Left lung (tissue), 10 donors: Measurements from ENCODE around the gene OOSP1. TPM values are rescaled to one million over a fixed set of nuclear protein-coding genes. Genes with fewer than 3 reads are reported as not detected.

ENCODE experiments used
- ATAC-seq: fragments of 200-7000 bp; cut with Tn5 transposase; one replicate; pipeline ENCODE4 v1.9.1; 2020; ENCODE audit warnings: moderate library complexity
- DNase-seq, 4 donors: peaks; one replicate each; pipeline ENCODE4 v3.0.0-alpha.2; 2013 to 2020
- H3K27ac ChIP-seq, 2 donors: fragments of 200-600 bp; sonication (generic) in 1 of 2; one replicate each; pipeline versions ENCODE4 v1.5.0 to v1.8.0; 2020 to 2021
- H3K27me3 ChIP-seq, 2 donors: fragments of 200-600 bp; sonication (generic) in 1 of 2; one replicate each; pipeline versions ENCODE4 v1.5.0 to v1.8.0; 2020 to 2021
- H3K36me3 ChIP-seq, 2 donors: fragments of 200-600 bp; sonication (generic) in 1 of 2; one replicate each; pipeline versions ENCODE4 v1.5.0 to v1.8.0; 2020 to 2021
- H3K4me1 ChIP-seq, 2 donors: fragments of 200-600 bp; one replicate each; pipeline ENCODE4 v1.8.0; 2021
- H3K4me3 ChIP-seq, 2 donors: fragments of 200-600 bp; sonication (generic) in 1 of 2; one replicate each; pipeline versions ENCODE4 v1.5.0 to v1.8.0; 2020 to 2021; ENCODE audit warnings: mild to moderate bottlenecking in 1 of 2
- H3K9me3 ChIP-seq, 2 donors: fragments of 200-600 bp; sonication (generic) in 1 of 2; one replicate each; pipeline versions ENCODE4 v1.5.0 to v1.8.0; 2020 to 2021
- intact Hi-C, 2 donors: fragments of 100-400 bp; cut with DNase I; formaldehyde crosslinking; loops; one replicate each; pipeline versions ENCODE4 v1.11.2 to v1.14.2; 2022
- polyA plus RNA-seq, 6 donors: library from polyadenylated mRNA; unstranded; fragments of 120-200 nt; gene quantifications; one replicate each; pipeline ENCODE4 v1.2.1, GENCODE V29; 2013; ENCODE audit not compliant: insufficient read length in 6 of 6
- total RNA-seq, 2 donors: library from RNA; stranded (reverse); fragmentation: NEBNext Ultra II Directional; extraction: Animal tissue kit (Norgen Biotek cat#: 25700); gene quantifications; one replicate each; pipeline ENCODE4 v1.2.1, GENCODE V29; 2021
- TF ChIP-seq, protein P1 (sequence below), 2 donors: fragments of 200-600 bp; sonication (generic) in 1 of 2; IDR thresholded peaks; one replicate each; pipeline versions ENCODE4 v1.5.0 to v1.8.0; 2021; ENCODE audit warnings: antibody characterized with exemption in 2 of 2
- donor health status: DM: no; HTN: yes; CAD: no.
- donor health status: DM: no; HTN: no; CAD: no.

The OOSP1 gene
- total and polyA plus RNA-seq, 8 donors = 0.27 to 0.31 TPM; not detected in 6

DNA sequence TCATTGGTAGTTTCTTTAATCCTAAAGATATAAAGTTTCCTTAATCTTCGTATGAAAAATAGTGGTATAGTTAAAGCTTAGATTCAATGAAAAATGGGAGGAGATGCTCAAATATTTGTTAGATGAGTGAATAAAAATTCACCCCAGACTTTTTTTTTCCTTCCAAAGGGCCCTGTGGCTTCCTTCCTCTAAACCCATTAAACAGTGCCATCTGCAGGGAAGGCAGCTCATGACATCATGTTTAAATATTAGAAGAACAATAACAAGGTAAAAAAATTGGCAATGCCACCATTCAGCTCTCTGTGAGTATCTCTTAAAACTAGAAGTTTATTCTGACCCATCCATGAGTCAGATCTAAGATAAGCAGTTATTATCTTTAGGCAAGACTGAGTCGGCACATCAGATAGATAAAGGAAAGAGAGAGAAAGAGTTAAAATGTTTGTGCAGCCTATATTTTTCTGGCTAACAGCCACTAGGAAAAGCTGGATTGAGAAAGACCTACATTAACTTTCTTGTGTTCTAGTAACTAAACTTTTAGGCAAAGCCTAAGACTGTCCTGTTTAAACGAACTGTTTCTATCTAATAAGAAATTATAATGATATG is 19.1 kb upstream of the OOSP1 start:
- Histone ChIP-seq H3K27me3 (no peaks in the 10 kb centered on the region), H3K27ac (no peak overlapping the region), H3K36me3 (no peaks in the 10 kb centered on the region), H3K4me3 (no peak overlapping the region), H3K9me3 (peaks cover 0 to 37% of the 10 kb centered on the region in 2 donors), H3K4me1 (no peaks in the 10 kb centered on the region)
- peak; percentile 58 for ATAC-seq
- TF ChIP-seq, protein P1, sequence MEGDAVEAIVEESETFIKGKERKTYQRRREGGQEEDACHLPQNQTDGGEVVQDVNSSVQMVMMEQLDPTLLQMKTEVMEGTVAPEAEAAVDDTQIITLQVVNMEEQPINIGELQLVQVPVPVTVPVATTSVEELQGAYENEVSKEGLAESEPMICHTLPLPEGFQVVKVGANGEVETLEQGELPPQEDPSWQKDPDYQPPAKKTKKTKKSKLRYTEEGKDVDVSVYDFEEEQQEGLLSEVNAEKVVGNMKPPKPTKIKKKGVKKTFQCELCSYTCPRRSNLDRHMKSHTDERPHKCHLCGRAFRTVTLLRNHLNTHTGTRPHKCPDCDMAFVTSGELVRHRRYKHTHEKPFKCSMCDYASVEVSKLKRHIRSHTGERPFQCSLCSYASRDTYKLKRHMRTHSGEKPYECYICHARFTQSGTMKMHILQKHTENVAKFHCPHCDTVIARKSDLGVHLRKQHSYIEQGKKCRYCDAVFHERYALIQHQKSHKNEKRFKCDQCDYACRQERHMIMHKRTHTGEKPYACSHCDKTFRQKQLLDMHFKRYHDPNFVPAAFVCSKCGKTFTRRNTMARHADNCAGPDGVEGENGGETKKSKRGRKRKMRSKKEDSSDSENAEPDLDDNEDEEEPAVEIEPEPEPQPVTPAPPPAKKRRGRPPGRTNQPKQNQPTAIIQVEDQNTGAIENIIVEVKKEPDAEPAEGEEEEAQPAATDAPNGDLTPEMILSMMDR (IDR thresholded peaks at IDR 0.05) = peak; percentile 22 to 29
- DNase-seq = peak in 1 of 4 donors; percentile 0
- intact Hi-C loops = no loop called here

DNA sequence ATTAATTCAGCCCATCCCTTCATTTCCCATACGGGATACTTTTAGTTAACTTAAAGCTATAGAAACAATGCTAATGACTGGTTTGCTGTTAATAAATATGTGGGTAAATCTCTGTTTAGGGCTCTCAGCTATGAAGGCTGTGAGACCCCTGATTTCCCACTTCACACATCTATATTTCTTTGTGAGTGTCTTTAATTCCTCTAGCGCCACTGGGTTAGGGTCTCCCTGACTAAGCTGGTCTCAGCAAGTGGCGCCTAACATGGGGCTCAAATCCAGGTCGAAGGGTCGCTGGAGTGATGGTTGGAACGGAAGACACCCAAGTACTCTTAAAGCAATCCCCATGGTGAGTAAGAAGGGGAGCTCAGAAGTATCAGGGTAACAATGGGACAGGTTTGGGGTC is 14.4 kb upstream of the OOSP1 start:
- peaks cover 0 to 67% of the 10 kb centered on the region in 2 donors for H3K9me3 ChIP-seq
- H3K27me3 ChIP-seq = no peaks in the 10 kb centered on the region
- TF ChIP-seq, protein P1 (IDR thresholded peaks at IDR 0.05) = no peak
- ATAC-seq (no peak), DNase-seq (no peak)
- no peak overlapping the region for H3K4me3 ChIP-seq
- no peak overlapping the region for H3K27ac ChIP-seq
- no peaks in the 10 kb centered on the region for H3K4me1 ChIP-seq
- intact Hi-C loops = no loop called here
- no peaks in the 10 kb centered on the region for H3K36me3 ChIP-seq

DNA sequence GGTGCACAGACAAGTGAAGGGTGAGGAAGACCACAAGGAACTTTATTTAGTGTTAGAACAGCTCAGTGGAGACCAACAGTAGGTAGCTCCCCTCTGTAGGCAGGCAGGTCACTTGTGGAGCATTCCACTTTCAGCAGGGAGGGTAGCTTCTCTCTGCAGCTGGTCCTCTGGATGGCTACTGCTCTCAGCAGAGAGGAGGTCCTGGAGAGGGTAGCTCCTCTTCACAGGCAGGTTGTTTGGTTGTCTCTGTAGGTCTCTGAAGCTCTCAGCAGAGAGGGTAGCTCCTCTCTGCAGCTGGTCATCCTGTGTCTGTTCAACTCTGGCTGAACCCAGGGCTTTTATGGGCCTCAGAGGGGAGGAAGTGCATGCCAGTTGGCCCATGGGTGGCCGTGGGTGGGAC is 6.5 kb upstream of the OOSP1 start:
- ATAC-seq (no peak), DNase-seq (no peak)
- Histone ChIP-seq H3K4me1 (no peaks in the 10 kb centered on the region), H3K27me3 (no peaks in the 10 kb centered on the region), H3K27ac (no peak overlapping the region), H3K9me3 (peaks cover 0 to 51% of the 10 kb centered on the region in 2 donors), H3K36me3 (no peaks in the 10 kb centered on the region), H3K4me3 (no peak overlapping the region)
- TF ChIP-seq, protein P1 (IDR thresholded peaks at IDR 0.05) = no peak
- intact Hi-C loops = no loop called here

DNA sequence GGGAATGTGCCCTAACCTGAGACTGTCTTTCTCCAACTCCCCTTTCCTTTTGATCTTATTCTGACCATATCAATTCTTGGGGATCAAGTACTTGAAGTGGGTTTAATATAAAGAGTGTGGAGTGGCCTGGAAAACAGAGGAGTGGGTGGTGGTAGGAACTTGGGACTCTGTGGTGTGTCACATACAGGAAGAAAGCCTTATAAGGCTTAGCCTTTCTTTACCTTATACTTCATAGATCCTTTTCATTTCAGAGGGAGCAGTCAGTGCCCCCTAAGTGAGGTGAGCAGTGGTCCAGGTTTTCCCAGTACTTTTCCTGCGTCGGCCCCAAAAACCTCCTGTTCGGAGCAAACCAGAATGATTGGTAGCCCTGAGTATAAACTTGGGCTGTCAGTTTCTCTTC is 486 bp downstream of the OOSP1 start:
- H3K4me1 ChIP-seq = no peaks in the 10 kb centered on the region
- H3K9me3 ChIP-seq = no peaks in the 10 kb centered on the region
- no peaks in the 10 kb centered on the region for H3K36me3 ChIP-seq
- ATAC-seq (no peak), DNase-seq (no peak)
- H3K27me3 ChIP-seq = no peaks in the 10 kb centered on the region
- intact Hi-C loops = no loop called here
- TF ChIP-seq, protein P1 (IDR thresholded peaks at IDR 0.05) = no peak
- H3K27ac ChIP-seq = no peak overlapping the region
- H3K4me3 ChIP-seq = no peak overlapping the region

DNA sequence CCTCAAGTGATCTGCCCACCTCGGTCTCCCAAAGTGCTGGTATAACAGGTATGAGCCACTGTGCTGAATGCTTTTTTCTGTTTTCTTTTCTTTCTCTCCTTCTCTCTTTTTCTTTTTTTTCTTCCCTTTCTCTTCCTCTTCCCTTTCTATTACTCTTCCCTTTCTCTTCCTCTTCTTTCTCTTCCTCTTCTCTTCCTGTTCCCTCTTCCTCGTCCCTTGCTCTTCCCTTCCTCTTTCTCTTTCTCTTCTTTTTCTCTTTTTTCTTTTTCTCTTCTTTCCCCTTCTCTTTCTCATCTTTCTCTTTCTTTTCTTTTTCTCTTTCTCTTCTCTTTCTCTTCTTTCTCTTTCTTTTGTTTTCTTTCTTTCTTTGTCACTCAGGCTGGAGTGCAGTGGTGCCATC is 1.2 kb downstream of the OOSP1 start:
- no peak overlapping the region for H3K27ac ChIP-seq
- ATAC-seq (no peak), DNase-seq (no peak)
- no peaks in the 10 kb centered on the region for H3K36me3 ChIP-seq
- intact Hi-C loops = no loop called here
- no peaks in the 10 kb centered on the region for H3K4me1 ChIP-seq
- no peaks in the 10 kb centered on the region for H3K27me3 ChIP-seq
- H3K9me3 ChIP-seq = no peaks in the 10 kb centered on the region
- no peak overlapping the region for H3K4me3 ChIP-seq
- TF ChIP-seq, protein P1 (IDR thresholded peaks at IDR 0.05) = no peak
